Suprapubic skin (tissue), 4 donors: Measurements from ENCODE around the gene IFI44. TPM values are rescaled to one million over a fixed set of nuclear protein-coding genes. Genes with fewer than 3 reads are reported as not detected.

Source experiments
- DNase-seq, 2 donors: peaks; one replicate each; pipeline ENCODE4 v3.0.0-alpha.2; 2019; ENCODE audit warnings: low spot score in 2 of 2
- H3K27ac ChIP-seq: fragments of 200-600 bp; sonication (generic); one replicate; pipeline ENCODE4 v1.5.1; 2019
- H3K27me3 ChIP-seq: fragments of 200-600 bp; sonication (generic); one replicate; pipeline ENCODE4 v1.5.1; 2019
- H3K36me3 ChIP-seq: fragments of 200-600 bp; sonication (generic); one replicate; pipeline ENCODE4 v1.5.1; 2019
- H3K4me1 ChIP-seq: fragments of 200-600 bp; sonication (generic); one replicate; pipeline ENCODE4 v1.5.1; 2019
- H3K4me3 ChIP-seq: fragments of 200-600 bp; sonication (generic); one replicate; pipeline ENCODE4 v1.5.1; 2019; ENCODE audit warnings: mild to moderate bottlenecking
- H3K9me3 ChIP-seq: fragments of 200-600 bp; sonication (generic); one replicate; pipeline ENCODE4 v1.5.1; 2019
- CTCF ChIP-seq, 2 donors: fragments of 200-600 bp in 1 of 2; fragments of 450-650 bp in 1 of 2; sonication (generic) in 1 of 2; IDR thresholded peaks; one replicate each; pipeline ENCODE4 v1.5.1; 2016 to 2019; ENCODE audit warnings: antibody characterized with exemption in 2 of 2, mild to moderate bottlenecking in 1 of 2, moderate library complexity in 1 of 2
- EP300 ChIP-seq: sonication (generic); formaldehyde crosslinking; IDR thresholded peaks from one replicate; pipeline ENCODE4 v1.6.1; 2017; ENCODE audit warnings: antibody characterized with exemption
- POLR2A ChIP-seq, 2 donors: fragments of 450-650 bp; IDR thresholded peaks; one replicate each; pipeline ENCODE4 v1.6.1; 2017; ENCODE audit warnings: antibody characterized with exemption in 2 of 2, mild to moderate bottlenecking in 2 of 2, moderate library complexity in 2 of 2
- POLR2AphosphoS5 ChIP-seq, 3 donors: sonication (generic); formaldehyde crosslinking; IDR thresholded peaks; one replicate each; pipeline ENCODE4 v1.6.1; 2017; ENCODE audit warnings: antibody characterized with exemption in 3 of 3
- WGBS: methylation state at CpG from one replicate; pipeline ENCODE4 v1.1.5; 2018; 5-methylcytosine and 5-hydroxymethylcytosine counted together
- total RNA-seq, 4 donors: library from RNA; depleted of rRNA; stranded (reverse); fragments of >200 nt; gene quantifications; one replicate each; pipeline ENCODE4 v1.1.0, GENCODE V29; 2016

IFI44 gene
- total RNA-seq, 4 donors from 2014 or later: 1.8 to 7.1 (median 2.7) TPM

DNA sequence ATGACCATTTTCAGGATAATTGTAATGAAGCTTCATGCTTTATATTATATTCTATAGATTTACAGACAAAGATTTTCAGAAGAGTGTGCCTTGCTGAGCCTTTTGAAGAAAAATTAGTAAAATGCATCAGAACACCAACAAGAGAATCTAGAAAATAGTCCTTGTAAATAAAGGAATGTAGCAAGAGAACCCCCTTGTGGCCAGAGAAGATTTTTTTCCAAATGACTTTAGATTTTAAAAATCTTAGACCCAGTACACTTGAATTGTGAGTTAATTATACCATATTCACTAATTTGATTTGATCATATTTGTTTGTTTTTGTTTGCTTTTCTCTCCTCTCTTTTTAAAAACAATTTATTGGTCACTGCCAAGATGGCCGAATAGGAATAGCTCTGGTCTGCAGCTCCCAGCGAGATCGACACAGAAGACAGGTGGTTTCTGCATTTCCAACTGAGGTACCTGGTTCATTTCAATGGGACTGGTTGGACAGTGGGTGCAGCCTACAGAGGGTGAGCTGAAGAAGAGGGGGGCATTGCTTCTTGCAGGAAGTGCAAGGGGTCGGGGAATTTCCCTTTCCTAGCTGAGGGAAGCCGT, 42.2 kb upstream of the IFI44 start:
- no peak for DNase-seq
- H3K27me3 ChIP-seq: no peaks in the 10 kb centered on the region
- H3K36me3 ChIP-seq: no peaks in the 10 kb centered on the region
- no peaks in the 10 kb centered on the region for H3K9me3 ChIP-seq
- H3K27ac ChIP-seq: no peak overlapping the region
- TF ChIP-seq POLR2A (IDR thresholded peaks at IDR 0.05) (no peak), POLR2AphosphoS5 (IDR thresholded peaks at IDR 0.05) (no peak), CTCF (IDR thresholded peaks at IDR 0.05) (peak; percentile 29 to 38)
- no peaks in the 10 kb centered on the region for H3K4me1 ChIP-seq
- H3K4me3 ChIP-seq: no peak overlapping the region
- 84% methylated on average over 5 of the region's 5 CpGs for WGBS

- H3K27ac ChIP-seq: no peak overlapping the region
- 72% methylated on average over 4 of the region's 4 CpGs for WGBS
- no peaks in the 10 kb centered on the region for H3K36me3 ChIP-seq
- no peaks in the 10 kb centered on the region for H3K27me3 ChIP-seq
- no peaks in the 10 kb centered on the region for H3K4me1 ChIP-seq
- no peak overlapping the region for H3K4me3 ChIP-seq
- TF ChIP-seq POLR2A (IDR thresholded peaks at IDR 0.05) (no peak), POLR2AphosphoS5 (IDR thresholded peaks at IDR 0.05) (no peak), CTCF (IDR thresholded peaks at IDR 0.05) (no peak), EP300 (no peak)
- H3K9me3 ChIP-seq: no peaks in the 10 kb centered on the region
- no peak for DNase-seq
Observed at GRCh38 chr1:78607944-78608343, 41.7 kb upstream of the IFI44 start.

- peak in 1 of 2 donors; percentile 68 for DNase-seq
- WGBS: 39% methylated on average over 7 of the region's 7 CpGs
- Histone ChIP-seq H3K27me3 (no peaks in the 10 kb centered on the region), H3K4me1 (peaks cover 20% of the 10 kb centered on the region), H3K27ac (no peak overlapping the region), H3K9me3 (no peaks in the 10 kb centered on the region), H3K4me3 (no peak overlapping the region), H3K36me3 (no peaks in the 10 kb centered on the region)
- TF ChIP-seq CTCF (IDR thresholded peaks at IDR 0.05) (peak; percentile 66 to 79), EP300 (no peak), POLR2AphosphoS5 (IDR thresholded peaks at IDR 0.05) (peak in 1 of 3 donors; percentile 27), POLR2A (IDR thresholded peaks at IDR 0.05) (no peak)
Observed at GRCh38 chr1:78617615-78618026, 32.0 kb upstream of the IFI44 start.

- no peaks in the 10 kb centered on the region for H3K9me3 ChIP-seq
- peak overlapping the region; percentile 73 for H3K27ac ChIP-seq
- 70% methylated on average over 3 of the region's 3 CpGs for WGBS
- H3K4me3 ChIP-seq: peak overlapping the region; percentile 41
- H3K36me3 ChIP-seq: no peaks in the 10 kb centered on the region
- DNase-seq: no peak
- TF ChIP-seq EP300 (no peak), POLR2A (IDR thresholded peaks at IDR 0.05) (no peak), CTCF (IDR thresholded peaks at IDR 0.05) (no peak), POLR2AphosphoS5 (IDR thresholded peaks at IDR 0.05) (no peak)
- H3K27me3 ChIP-seq: no peaks in the 10 kb centered on the region
- peaks cover 20% of the 10 kb centered on the region for H3K4me1 ChIP-seq
Observed at GRCh38 chr1:78619032-78619431, 30.6 kb upstream of the IFI44 start.

DNA sequence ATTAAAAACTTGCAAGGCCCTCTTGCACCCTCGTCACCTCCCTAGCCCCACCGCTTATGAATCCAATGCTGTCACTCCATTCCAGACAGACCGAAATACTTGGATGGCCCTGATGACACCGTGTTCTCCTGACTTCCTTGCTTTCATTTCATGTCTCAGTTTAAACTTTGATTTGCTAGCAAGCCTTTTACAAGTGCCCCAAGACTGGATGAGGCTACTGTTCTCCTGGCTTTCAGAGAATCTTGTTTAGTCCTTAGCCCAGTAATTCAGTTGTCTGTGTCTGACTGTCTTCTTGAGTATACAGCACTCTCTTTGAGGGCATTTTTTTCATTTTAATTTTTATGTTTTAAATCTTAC, 30.2 kb upstream of the IFI44 start:
- Histone ChIP-seq H3K9me3 (no peaks in the 10 kb centered on the region), H3K27me3 (no peaks in the 10 kb centered on the region), H3K4me3 (peak overlapping the region; percentile 41), H3K27ac (peak overlapping the region; percentile 73), H3K4me1 (peaks cover 20% of the 10 kb centered on the region), H3K36me3 (no peaks in the 10 kb centered on the region)
- WGBS: 44% methylated on average over 4 of the region's 4 CpGs
- TF ChIP-seq POLR2AphosphoS5 (IDR thresholded peaks at IDR 0.05): no peak
- TF ChIP-seq EP300: no peak
- no peak for TF ChIP-seq CTCF (IDR thresholded peaks at IDR 0.05)
- no peak for TF ChIP-seq POLR2A (IDR thresholded peaks at IDR 0.05)
- DNase-seq: no peak
